ENCODE results near the gene FAM170B.

The FAM170B gene

GRCh38 chr10:49143249-49143648, 9.4 kb upstream of the FAM170B start:
- H3K4me3 ChIP-seq (ENCODE audit: low read depth, low read length), result no peak overlapping the region
- CTCF ChIA-PET, result no interaction called here
- TF ChIP-seq CTCF (IDR thresholded peaks at IDR 0.05; ENCODE audit: insufficient read depth, low read length, missing control alignments), result no peak
- no peak for DNase-seq (ENCODE audit: low read depth, low spot score)
- POLR2A ChIA-PET, result no interaction called here

GRCh38 chr10:49141541-49142332, 7.9 kb upstream of the FAM170B start:
- CTCF ChIA-PET, result interaction anchor here (1.0 to 1.7 kb wide), 2 partner anchors 20 to 21 kb away, joined by 3 to 7 read pairs; no protein-coding TSS in a partner anchor
- POLR2A ChIA-PET, result interaction anchor here (0.6 kb wide), 1 partner anchor 43 kb away, joined by 3 read pairs; no protein-coding TSS in a partner anchor

GRCh38 chr10:49140304-49141177, 6.7 kb upstream of the FAM170B start:
- POLR2A ChIA-PET, result interaction anchor here (1.2 kb wide), 1 partner anchor 27 kb away, joined by 4 read pairs; no protein-coding TSS in a partner anchor
- CTCF ChIA-PET, result interaction anchor here (1.0 to 2.2 kb wide), 4 partner anchors 21 to 23 kb away, joined by 3 to 8 read pairs (median 5); no protein-coding TSS in a partner anchor
- TF ChIP-seq CTCF (IDR thresholded peaks at IDR 0.05; ENCODE audit: insufficient read depth, low read length, missing control alignments), result no peak
- no peak overlapping the region for H3K4me3 ChIP-seq (ENCODE audit: low read depth, low read length)
- DNase-seq (ENCODE audit: low read depth, low spot score), result no peak

More at GRCh38 chr10:49141541-49142332, 7.9 kb upstream of the FAM170B start:
- H3K4me3 ChIP-seq (ENCODE audit: low read depth, low read length), result no peak overlapping the region
- TF ChIP-seq CTCF (IDR thresholded peaks at IDR 0.05; ENCODE audit: insufficient read depth, low read length, missing control alignments), result no peak
- no peak for DNase-seq (ENCODE audit: low read depth, low spot score)

GRCh38 chr10:49139846-49140195, 6.0 kb upstream of the FAM170B start:
- no peak overlapping the region for H3K4me3 ChIP-seq (ENCODE audit: low read depth, low read length)
- ChIA-PET POLR2A (interaction anchor here (0.8 to 1.8 kb wide), 3 partner anchors 11 to 30 kb away, joined by 4 to 5 read pairs (median 4); no protein-coding TSS in a partner anchor), CTCF (interaction anchor here (1.0 to 2.3 kb wide), 3 partner anchors 12 to 22 kb away, joined by 3 to 8 read pairs (median 7); no protein-coding TSS in a partner anchor)
- no peak for TF ChIP-seq CTCF (IDR thresholded peaks at IDR 0.05; ENCODE audit: insufficient read depth, low read length, missing control alignments)
- DNase-seq (ENCODE audit: low read depth, low spot score), result peak; percentile 90

GRCh38 chr10:49139028-49139845, 5.4 kb upstream of the FAM170B start:
- TF ChIP-seq CTCF (IDR thresholded peaks at IDR 0.05; ENCODE audit: insufficient read depth, low read length, missing control alignments), result no peak
- ChIA-PET POLR2A (interaction anchor here (0.5 to 1.8 kb wide), 6 partner anchors 11 to 213 kb away, joined by 3 to 5 read pairs (median 4); no protein-coding TSS in a partner anchor), CTCF (interaction anchor here (0.9 to 2.3 kb wide), 9 partner anchors 11 to 483 kb away, joined by 3 to 8 read pairs (median 4); no protein-coding TSS in a partner anchor)
- no peak overlapping the region; the same call in 1 of the 2 replicates for H3K4me3 ChIP-seq (ENCODE audit: low read depth, low read length)
- DNase-seq (ENCODE audit: low read depth, low spot score), result peak; percentile 62

Data from AG04449 (cell line).